ENCODE data around the gene PITPNB. TPM values are rescaled to one million over a fixed set of nuclear protein-coding genes. Genes with fewer than 3 reads are reported as not detected.
A peak's percentile ranks its signal among the peaks of the same experiment; 100 is the strongest.

Gene PITPNB
- polyA plus RNA-seq, 3 donors from 2014 or later: 46.1 to 78.1 (median 66.7) TPM

GRCh38 chr22:27839057-27839660 is 79.9 kb downstream of the PITPNB start:
- peaks cover 0 to 1% (median 0%) of the 10 kb centered on the region in 6 donors for H3K9me3 Mint-ChIP-seq
- H3K4me1 Mint-ChIP-seq: no peaks in the 10 kb centered on the region
- H3K27ac Mint-ChIP-seq: no peak overlapping the region
- peaks cover 17 to 24% (median 17%) of the 10 kb centered on the region in 3 donors for H3K36me3 Mint-ChIP-seq
- no peak for DNase-seq
- peaks cover 0 to 3% (median 0%) of the 10 kb centered on the region in 3 donors for H3K27me3 Mint-ChIP-seq (ENCODE audit: low read depth in 3 of 3)
- no peak overlapping the region for H3K4me3 Mint-ChIP-seq

- Mint-ChIP-seq H3K4me3 (no peak overlapping the region), H3K9me3 (peaks cover 0 to 1% (median 0%) of the 10 kb centered on the region in 6 donors), H3K27ac (no peak overlapping the region), H3K4me1 (peaks cover 13 to 16% of the 10 kb centered on the region in 2 donors), H3K36me3 (peaks cover 8 to 17% (median 17%) of the 10 kb centered on the region in 3 donors), H3K27me3 (ENCODE audit: low read depth in 3 of 3) (peaks cover 0 to 8% (median 3%) of the 10 kb centered on the region in 3 donors)
- DNase-seq: no peak
These were observed 82.9 kb downstream of the PITPNB start for GRCh38 chr22:27836181-27836580.

- no peak overlapping the region for H3K27ac Mint-ChIP-seq
- peaks cover 8 to 17% (median 17%) of the 10 kb centered on the region in 3 donors for H3K36me3 Mint-ChIP-seq
- H3K4me3 Mint-ChIP-seq: no peak overlapping the region
- H3K9me3 Mint-ChIP-seq: peaks cover 0 to 1% (median 0%) of the 10 kb centered on the region in 6 donors
- no peak for DNase-seq
- H3K4me1 Mint-ChIP-seq: peaks cover 13 to 19% of the 10 kb centered on the region in 2 donors
- H3K27me3 Mint-ChIP-seq (ENCODE audit: low read depth in 3 of 3): peaks cover 0 to 11% (median 3%) of the 10 kb centered on the region in 3 donors
These were observed 83.6 kb downstream of the PITPNB start for GRCh38 chr22:27835446-27835845.

- peaks cover 13 to 19% of the 10 kb centered on the region in 2 donors for H3K4me1 Mint-ChIP-seq
- no peak overlapping the region for H3K27ac Mint-ChIP-seq
- peaks cover 0 to 9% (median 3%) of the 10 kb centered on the region in 3 donors for H3K27me3 Mint-ChIP-seq (ENCODE audit: low read depth in 3 of 3)
- H3K4me3 Mint-ChIP-seq: no peak overlapping the region
- H3K9me3 Mint-ChIP-seq: peaks cover 0 to 3% (median 0%) of the 10 kb centered on the region in 6 donors
- DNase-seq: no peak
- peaks cover 11 to 17% (median 14%) of the 10 kb centered on the region in 3 donors for H3K36me3 Mint-ChIP-seq
These were observed 84.5 kb downstream of the PITPNB start for GRCh38 chr22:27834364-27835185.

GRCh38 chr22:27833803-27834202 is 85.3 kb downstream of the PITPNB start:
- H3K36me3 Mint-ChIP-seq: peaks cover 10 to 16% (median 13%) of the 10 kb centered on the region in 3 donors
- H3K4me3 Mint-ChIP-seq: no peak overlapping the region
- no peak for DNase-seq
- H3K27ac Mint-ChIP-seq: no peak overlapping the region
- peaks cover 0 to 9% (median 3%) of the 10 kb centered on the region in 3 donors for H3K27me3 Mint-ChIP-seq (ENCODE audit: low read depth in 3 of 3)
- H3K4me1 Mint-ChIP-seq: peaks cover 13 to 19% of the 10 kb centered on the region in 2 donors
- H3K9me3 Mint-ChIP-seq: peaks cover 0 to 3% (median 0%) of the 10 kb centered on the region in 6 donors

GRCh38 chr22:27832606-27833005 is 86.5 kb downstream of the PITPNB start:
- Mint-ChIP-seq H3K9me3 (peaks cover 0 to 2% (median 0%) of the 10 kb centered on the region in 6 donors), H3K4me1 (peaks cover 13 to 19% of the 10 kb centered on the region in 2 donors), H3K4me3 (no peak overlapping the region), H3K27ac (peak overlapping the region in 1 of 6 donors; percentile 55), H3K27me3 (ENCODE audit: low read depth in 3 of 3) (peaks cover 0 to 9% (median 5%) of the 10 kb centered on the region in 3 donors), H3K36me3 (peaks cover 2 to 5% (median 3%) of the 10 kb centered on the region in 3 donors)
- DNase-seq: no peak

GRCh38 chr22:27829620-27830019 is 89.4 kb downstream of the PITPNB start:
- H3K4me3 Mint-ChIP-seq: no peak overlapping the region
- H3K36me3 Mint-ChIP-seq: peaks cover 0 to 6% (median 3%) of the 10 kb centered on the region in 3 donors
- H3K27ac Mint-ChIP-seq: no peak overlapping the region
- peaks cover 0 to 2% (median 0%) of the 10 kb centered on the region in 6 donors for H3K9me3 Mint-ChIP-seq
- peaks cover 13 to 19% of the 10 kb centered on the region in 2 donors for H3K4me1 Mint-ChIP-seq
- no peak for DNase-seq
- peaks cover 0 to 9% (median 5%) of the 10 kb centered on the region in 3 donors for H3K27me3 Mint-ChIP-seq (ENCODE audit: low read depth in 3 of 3)

- Mint-ChIP-seq H3K4me3 (no peak overlapping the region), H3K36me3 (peaks cover 0 to 6% (median 3%) of the 10 kb centered on the region in 3 donors), H3K27me3 (ENCODE audit: low read depth in 3 of 3) (peaks cover 0 to 8% (median 5%) of the 10 kb centered on the region in 3 donors), H3K9me3 (peaks cover 0 to 2% (median 0%) of the 10 kb centered on the region in 6 donors), H3K4me1 (peaks cover 13 to 19% of the 10 kb centered on the region in 2 donors), H3K27ac (no peak overlapping the region)
- DNase-seq: no peak
These were observed 91.2 kb downstream of the PITPNB start for GRCh38 chr22:27827604-27828587.

GRCh38 chr22:27825174-27825573 is 93.9 kb downstream of the PITPNB start:
- Mint-ChIP-seq H3K9me3 (peaks cover 0 to 2% (median 0%) of the 10 kb centered on the region in 6 donors), H3K4me3 (no peak overlapping the region), H3K4me1 (no peaks in the 10 kb centered on the region), H3K27ac (no peak overlapping the region), H3K27me3 (ENCODE audit: low read depth in 3 of 3) (peaks cover 0 to 5% (median 0%) of the 10 kb centered on the region in 3 donors), H3K36me3 (peaks cover 0 to 9% (median 3%) of the 10 kb centered on the region in 3 donors)
- DNase-seq: no peak

GRCh38 chr22:27823221-27823620 is 95.8 kb downstream of the PITPNB start:
- Mint-ChIP-seq H3K4me3 (no peak overlapping the region), H3K27me3 (ENCODE audit: low read depth in 3 of 3) (peaks cover 0 to 5% (median 0%) of the 10 kb centered on the region in 3 donors), H3K27ac (no peak overlapping the region), H3K9me3 (peaks cover 0 to 1% (median 0%) of the 10 kb centered on the region in 6 donors), H3K36me3 (peaks cover 0 to 9% (median 0%) of the 10 kb centered on the region in 3 donors), H3K4me1 (no peaks in the 10 kb centered on the region)
- no peak for DNase-seq

- DNase-seq: no peak
- Mint-ChIP-seq H3K36me3 (peaks cover 0 to 9% (median 0%) of the 10 kb centered on the region in 3 donors), H3K4me3 (no peak overlapping the region), H3K4me1 (no peaks in the 10 kb centered on the region), H3K27me3 (ENCODE audit: low read depth in 3 of 3) (peaks cover 0 to 3% (median 0%) of the 10 kb centered on the region in 3 donors), H3K27ac (no peak overlapping the region), H3K9me3 (peaks cover 0 to 1% (median 0%) of the 10 kb centered on the region in 6 donors)
These were observed 97.9 kb downstream of the PITPNB start for GRCh38 chr22:27820896-27821866.

GRCh38 chr22:27816552-27816951 is 102.5 kb downstream of the PITPNB start:
- H3K9me3 Mint-ChIP-seq: peaks cover 0 to 1% (median 0%) of the 10 kb centered on the region in 6 donors
- no peak overlapping the region for H3K4me3 Mint-ChIP-seq
- H3K4me1 Mint-ChIP-seq: no peaks in the 10 kb centered on the region
- no peak for DNase-seq
- peaks cover 0 to 2% (median 0%) of the 10 kb centered on the region in 3 donors for H3K27me3 Mint-ChIP-seq (ENCODE audit: low read depth in 3 of 3)
- H3K36me3 Mint-ChIP-seq: no peaks in the 10 kb centered on the region
- H3K27ac Mint-ChIP-seq: no peak overlapping the region

Measured in immature natural killer cell (primary cell).